ENCODE measurements around the gene ADAT1.

Gene ADAT1

DNA sequence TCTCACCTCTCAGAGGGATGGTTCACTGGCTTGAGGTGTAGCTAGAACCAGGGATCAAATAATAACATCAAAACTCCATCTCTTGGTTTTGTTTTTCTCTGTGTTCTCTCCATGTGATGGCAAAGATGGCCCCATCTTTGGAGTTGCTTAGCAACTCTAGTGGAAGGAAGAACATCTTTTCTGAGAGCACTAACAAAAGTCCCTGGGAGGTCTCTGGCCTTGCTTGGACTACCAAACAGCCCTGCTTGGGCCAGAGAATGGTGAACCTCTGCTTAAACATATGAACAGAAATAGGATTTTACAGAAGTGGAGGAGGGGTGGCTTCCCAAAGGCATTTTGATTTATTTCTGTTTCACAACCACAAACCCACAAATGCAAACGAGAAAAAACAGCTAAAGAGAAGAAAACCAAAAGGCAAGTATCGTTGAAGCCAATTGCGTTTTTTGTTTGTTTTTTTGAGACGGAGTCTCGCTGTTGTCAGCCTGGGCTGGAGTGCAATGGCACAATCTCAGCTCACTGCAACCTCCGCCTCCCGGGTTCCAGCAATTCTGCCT lies 43.7 kb downstream of the ADAT1 start:
- Histone ChIP-seq H3K79me1 (ENCODE audit: low read length) (no peaks in the 10 kb centered on the region), H2AK5ac (ENCODE audit: low read length) (no peak overlapping the region), H3K79me2 (ENCODE audit: control insufficient read depth, insufficient read depth, low read length, poor library complexity) (no peaks in the 10 kb centered on the region), H2BK5ac (ENCODE audit: low read depth, low read length, poor library complexity) (no peak overlapping the region), H2BK120ac (ENCODE audit: insufficient read depth, low read length, poor library complexity) (no peak overlapping the region), H3K23ac (ENCODE audit: low read length) (no peak overlapping the region), H3K18ac (ENCODE audit: low read length) (no peak overlapping the region), H3K9ac (ENCODE audit: low read length) (no peak overlapping the region), H3K36me3 (ENCODE audit: control insufficient read depth in 1 of 2, insufficient read depth in 2 of 2, low read length in 2 of 2) (peaks cover 14 to 33% of the 10 kb centered on the region in 2 experiments), H4K8ac (ENCODE audit: low read depth, low read length) (no peak overlapping the region), H4K12ac (ENCODE audit: low read depth, low read length) (no peak overlapping the region), H3K14ac (ENCODE audit: low read length) (no peak overlapping the region), H2BK12ac (ENCODE audit: low read length) (no peak overlapping the region), H3K27ac (ENCODE audit: low read depth, low read length) (no peak overlapping the region), H2AFZ (ENCODE audit: insufficient read depth, low read length, poor library complexity) (no peak overlapping the region), H3K4ac (ENCODE audit: low read depth, low read length) (no peak overlapping the region), H4K91ac (ENCODE audit: low read depth, low read length) (no peak overlapping the region), H3K4me2 (ENCODE audit: low read length) (no peak overlapping the region), H3K4me1 (ENCODE audit: control insufficient read depth in 1 of 2, insufficient read depth in 2 of 2, low read length in 2 of 2) (no peaks in the 10 kb centered on the region), H3K9me3 (ENCODE audit: insufficient read depth, low read depth, low read length) (no peaks in the 10 kb centered on the region), H3K4me3 (ENCODE audit: low read depth, low read length) (no peak overlapping the region), H3K27me3 (ENCODE audit: insufficient read depth, low read length) (no peaks in the 10 kb centered on the region)
- WGBS (ENCODE audit: extremely low coverage, insufficient coverage, insufficient read length): no CpG with 5 or more reads among the region's 7 CpGs
- DNase-seq: no peak

DNA sequence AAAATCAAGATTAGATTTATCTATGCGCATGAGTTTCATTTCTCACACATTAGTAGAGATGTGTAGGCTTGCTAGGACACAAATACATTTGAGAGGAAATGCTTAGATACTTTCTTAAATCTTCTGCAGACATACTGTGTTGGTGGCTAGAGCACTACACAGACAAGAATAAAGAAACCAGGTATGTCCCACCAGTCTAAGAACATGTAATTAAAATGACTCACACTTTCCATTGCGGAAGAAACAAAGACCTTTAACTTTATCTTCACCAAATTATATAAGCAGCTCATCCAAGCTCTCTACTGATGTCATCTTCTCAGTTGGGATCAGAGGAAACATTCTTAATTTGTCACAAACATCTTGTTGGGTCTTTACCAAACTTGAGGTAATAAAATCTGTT lies 44.4 kb downstream of the ADAT1 start:
- Histone ChIP-seq H2BK120ac (ENCODE audit: insufficient read depth, low read length, poor library complexity) (no peak overlapping the region), H3K18ac (ENCODE audit: low read length) (no peak overlapping the region), H3K4me2 (ENCODE audit: low read length) (no peak overlapping the region), H3K36me3 (ENCODE audit: control insufficient read depth in 1 of 2, insufficient read depth in 2 of 2, low read length in 2 of 2) (peaks cover 16 to 38% of the 10 kb centered on the region in 2 experiments), H3K4me1 (ENCODE audit: control insufficient read depth in 1 of 2, insufficient read depth in 2 of 2, low read length in 2 of 2) (no peaks in the 10 kb centered on the region), H2AFZ (ENCODE audit: insufficient read depth, low read length, poor library complexity) (no peak overlapping the region), H4K8ac (ENCODE audit: low read depth, low read length) (no peak overlapping the region), H3K23ac (ENCODE audit: low read length) (no peak overlapping the region), H3K14ac (ENCODE audit: low read length) (no peak overlapping the region), H2AK5ac (ENCODE audit: low read length) (no peak overlapping the region), H3K9ac (ENCODE audit: low read length) (no peak overlapping the region), H3K79me2 (ENCODE audit: control insufficient read depth, insufficient read depth, low read length, poor library complexity) (no peaks in the 10 kb centered on the region), H4K91ac (ENCODE audit: low read depth, low read length) (no peak overlapping the region), H3K4me3 (ENCODE audit: low read depth, low read length) (no peak overlapping the region), H3K9me3 (ENCODE audit: insufficient read depth, low read depth, low read length) (no peaks in the 10 kb centered on the region), H3K4ac (ENCODE audit: low read depth, low read length) (no peak overlapping the region), H3K79me1 (ENCODE audit: low read length) (no peaks in the 10 kb centered on the region), H2BK12ac (ENCODE audit: low read length) (no peak overlapping the region), H3K27ac (ENCODE audit: low read depth, low read length) (no peak overlapping the region), H3K27me3 (ENCODE audit: insufficient read depth, low read length) (no peaks in the 10 kb centered on the region), H2BK5ac (ENCODE audit: low read depth, low read length, poor library complexity) (no peak overlapping the region), H4K12ac (ENCODE audit: low read depth, low read length) (no peak overlapping the region)
- no CpG with 5 or more reads among the region's 2 CpGs for WGBS (ENCODE audit: extremely low coverage, insufficient coverage, insufficient read length)
- no peak for DNase-seq

DNA sequence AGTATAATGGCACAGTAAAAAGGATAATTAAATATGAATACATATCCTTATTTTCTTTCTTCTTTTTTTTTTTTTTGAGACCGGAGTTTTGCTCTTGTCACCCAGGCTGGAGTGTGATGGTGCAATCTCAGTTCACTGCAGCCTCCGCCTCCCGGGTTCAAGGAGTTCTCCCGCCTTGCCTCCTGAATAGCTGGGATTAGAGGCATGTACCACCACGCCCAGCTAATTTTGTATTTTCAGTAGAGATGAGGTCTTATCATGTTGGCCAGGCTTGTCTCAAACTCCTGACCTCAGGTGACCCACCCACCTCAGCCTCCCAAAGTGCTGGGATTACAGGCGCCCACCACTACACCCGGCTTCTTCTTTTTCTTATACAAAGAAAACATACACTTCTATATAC lies 44.9 kb downstream of the ADAT1 start:
- no peak overlapping the region for H2AK5ac ChIP-seq (ENCODE audit: low read length)
- H3K4me3 ChIP-seq (ENCODE audit: low read depth, low read length): no peak overlapping the region
- DNase-seq: no peak
- no peak overlapping the region for H3K9ac ChIP-seq (ENCODE audit: low read length)
- H3K79me2 ChIP-seq (ENCODE audit: control insufficient read depth, insufficient read depth, low read length, poor library complexity): no peaks in the 10 kb centered on the region
- no peak overlapping the region for H2AFZ ChIP-seq (ENCODE audit: insufficient read depth, low read length, poor library complexity)
- no peak overlapping the region for H2BK120ac ChIP-seq (ENCODE audit: insufficient read depth, low read length, poor library complexity)
- H3K4me1 ChIP-seq (ENCODE audit: control insufficient read depth in 1 of 2, insufficient read depth in 2 of 2, low read length in 2 of 2): no peaks in the 10 kb centered on the region
- H3K36me3 ChIP-seq (ENCODE audit: control insufficient read depth in 1 of 2, insufficient read depth in 2 of 2, low read length in 2 of 2): peaks cover 16 to 43% of the 10 kb centered on the region in 2 experiments
- H2BK5ac ChIP-seq (ENCODE audit: low read depth, low read length, poor library complexity): no peak overlapping the region
- no peaks in the 10 kb centered on the region for H3K79me1 ChIP-seq (ENCODE audit: low read length)
- no peaks in the 10 kb centered on the region for H3K9me3 ChIP-seq (ENCODE audit: insufficient read depth, low read depth, low read length)
- H3K4ac ChIP-seq (ENCODE audit: low read depth, low read length): no peak overlapping the region
- H4K8ac ChIP-seq (ENCODE audit: low read depth, low read length): no peak overlapping the region
- H4K12ac ChIP-seq (ENCODE audit: low read depth, low read length): no peak overlapping the region
- WGBS (ENCODE audit: extremely low coverage, insufficient coverage, insufficient read length): no CpG with 5 or more reads among the region's 7 CpGs
- H3K14ac ChIP-seq (ENCODE audit: low read length): no peak overlapping the region
- H3K23ac ChIP-seq (ENCODE audit: low read length): no peak overlapping the region
- no peak overlapping the region for H4K91ac ChIP-seq (ENCODE audit: low read depth, low read length)
- H3K18ac ChIP-seq (ENCODE audit: low read length): no peak overlapping the region
- no peaks in the 10 kb centered on the region for H3K27me3 ChIP-seq (ENCODE audit: insufficient read depth, low read length)
- H2BK12ac ChIP-seq (ENCODE audit: low read length): no peak overlapping the region
- no peak overlapping the region for H3K4me2 ChIP-seq (ENCODE audit: low read length)
- no peak overlapping the region for H3K27ac ChIP-seq (ENCODE audit: low read depth, low read length)

DNA sequence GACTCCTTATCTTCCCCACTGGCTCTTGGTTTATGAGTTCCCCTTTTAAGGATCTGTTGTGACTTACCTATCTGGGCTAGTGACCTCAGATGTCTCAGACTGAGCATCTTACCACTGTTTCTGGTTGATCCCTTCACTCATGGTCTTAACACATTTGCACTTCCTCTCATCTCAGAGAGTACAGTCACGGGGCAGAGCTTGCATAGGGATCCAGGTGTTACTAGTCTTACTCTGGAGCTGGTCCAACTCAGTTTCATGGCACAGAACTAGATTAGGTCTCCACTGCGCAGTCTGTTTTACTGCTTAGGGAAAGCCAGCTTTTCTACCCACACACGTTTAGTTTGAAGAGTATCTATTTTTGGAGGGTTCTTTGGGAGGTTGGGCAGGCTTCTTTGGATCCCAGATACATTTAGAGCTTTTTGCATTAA lies 46.7 kb downstream of the ADAT1 start:
- no peak overlapping the region for H3K18ac ChIP-seq (ENCODE audit: low read length)
- no peaks in the 10 kb centered on the region for H3K79me1 ChIP-seq (ENCODE audit: low read length)
- H3K14ac ChIP-seq (ENCODE audit: low read length): no peak overlapping the region
- H4K8ac ChIP-seq (ENCODE audit: low read depth, low read length): no peak overlapping the region
- no peak for DNase-seq
- H3K27me3 ChIP-seq (ENCODE audit: insufficient read depth, low read length): no peaks in the 10 kb centered on the region
- no peak overlapping the region for H3K23ac ChIP-seq (ENCODE audit: low read length)
- no peaks in the 10 kb centered on the region for H3K79me2 ChIP-seq (ENCODE audit: control insufficient read depth, insufficient read depth, low read length, poor library complexity)
- no peak overlapping the region for H2AFZ ChIP-seq (ENCODE audit: insufficient read depth, low read length, poor library complexity)
- H4K12ac ChIP-seq (ENCODE audit: low read depth, low read length): no peak overlapping the region
- H3K4me3 ChIP-seq (ENCODE audit: low read depth, low read length): no peak overlapping the region
- H2BK120ac ChIP-seq (ENCODE audit: insufficient read depth, low read length, poor library complexity): no peak overlapping the region
- peaks cover 30 to 58% of the 10 kb centered on the region in 2 experiments for H3K36me3 ChIP-seq (ENCODE audit: control insufficient read depth in 1 of 2, insufficient read depth in 2 of 2, low read length in 2 of 2)
- no peak overlapping the region for H3K9ac ChIP-seq (ENCODE audit: low read length)
- H3K4ac ChIP-seq (ENCODE audit: low read depth, low read length): no peak overlapping the region
- H2BK5ac ChIP-seq (ENCODE audit: low read depth, low read length, poor library complexity): no peak overlapping the region
- no peak overlapping the region for H4K91ac ChIP-seq (ENCODE audit: low read depth, low read length)
- H3K4me1 ChIP-seq (ENCODE audit: control insufficient read depth in 1 of 2, insufficient read depth in 2 of 2, low read length in 2 of 2): no peaks in the 10 kb centered on the region
- no peaks in the 10 kb centered on the region for H3K9me3 ChIP-seq (ENCODE audit: insufficient read depth, low read depth, low read length)
- H3K4me2 ChIP-seq (ENCODE audit: low read length): no peak overlapping the region
- no peak overlapping the region for H2AK5ac ChIP-seq (ENCODE audit: low read length)
- WGBS (ENCODE audit: extremely low coverage, insufficient coverage, insufficient read length): no CpG with 5 or more reads among the region's 3 CpGs
- no peak overlapping the region for H3K27ac ChIP-seq (ENCODE audit: low read depth, low read length)
- H2BK12ac ChIP-seq (ENCODE audit: low read length): no peak overlapping the region

Data from trophoblast cell (in vitro differentiated cells and primary cell).